Endothelial cell of umbilical vein (primary cell): ENCODE measurements around the gene PKNOX2. TPM values are rescaled to one million over a fixed set of nuclear protein-coding genes. Genes with fewer than 3 reads are reported as not detected.

ENCODE experiments used
- BruUV-seq: library from RNA; stranded (reverse); fragments of 400-500 nt; replicated peaks from 2 replicates; lab custom pipeline; 2021; lab: Mats Ljungman, UMichigan
- CTCF ChIA-PET: fragments of 300-600, 350-600 bp; sonication (Branson Sonifier 250); formaldehyde crosslinking; loops from one replicate; lab custom pipeline; 2021; ENCODE audit warnings: antibody characterized with exemption, inconsistent platforms; lab: Charles Lee
- POLR2A ChIA-PET: fragments of 300-600, 350-600 bp; sonication (Branson Sonifier 250); formaldehyde crosslinking; loops from one replicate; lab custom pipeline; 2021; ENCODE audit warnings: antibody characterized with exemption, inconsistent platforms; lab: Charles Lee
- DNase-seq: peaks from one replicate; pipeline ENCODE4 v3.0.0-alpha.2; 2011; ENCODE audit warnings: low read depth, low spot score
- FAIRE-seq: peaks from 2 replicates; lab custom pipeline; 2011; peaks lifted over from hg19 to GRCh38; lab: Jason Lieb, UNC
- H2AFZ ChIP-seq: 2 replicates; pipeline ENCODE4 v1.6.0; 2012; ENCODE audit warnings: low read depth, low read length, control low read depth, inconsistent platforms
- H3K27ac ChIP-seq: 2 replicates; pipeline ENCODE4 v1.5.1; 2011; ENCODE audit warnings: low read depth, mild to moderate bottlenecking, control low read depth, low read length, moderate library complexity; ENCODE audit not compliant: insufficient read depth
- H3K27me3 ChIP-seq, 2 experiments: 2 replicates each; pipeline versions ENCODE4 v1.6.0 to v1.6.1; 2011; ENCODE audit warnings: low read length in 2 of 2, mixed read lengths in 1 of 2; ENCODE audit not compliant: control insufficient read depth in 2 of 2, insufficient read depth in 2 of 2
- H3K36me3 ChIP-seq, 2 experiments: 2 replicates in 1 of 2; 3 replicates in 1 of 2; pipeline ENCODE4 v1.5.1; 2011; ENCODE audit warnings: low read length in 2 of 2, mild to moderate bottlenecking in 1 of 2, moderate library complexity in 1 of 2; ENCODE audit not compliant: control insufficient read depth in 2 of 2, insufficient read depth in 2 of 2; ENCODE audit errors: extremely low read depth in 1 of 2
- H3K4me1 ChIP-seq: 3 replicates; pipeline ENCODE4 v1.5.1; 2011; ENCODE audit warnings: mild to moderate bottlenecking, low read length; ENCODE audit not compliant: control insufficient read depth, insufficient read depth; ENCODE audit errors: extremely low read depth
- H3K4me2 ChIP-seq: 2 replicates; pipeline ENCODE4 v1.6.1; 2011; ENCODE audit warnings: low read length, control low read depth, mixed read lengths; ENCODE audit not compliant: insufficient read depth
- H3K4me3 ChIP-seq, 3 experiments: fragments of 200-600 bp in 1 of 3; sonication (generic), shearing (Covaris generic) in 1 of 3; replicated peaks in 1 of 3; 2 replicates each; pipeline ENCODE4 v1.5.1; 2011 to 2016; ENCODE audit warnings: control low read depth in 3 of 3, low read length in 3 of 3, mild to moderate bottlenecking in 2 of 3, inconsistent platforms in 1 of 3, low read depth in 1 of 3, moderate library complexity in 1 of 3; ENCODE audit not compliant: insufficient read depth in 1 of 3
- H3K79me2 ChIP-seq: 2 replicates; pipeline ENCODE4 v1.6.0; 2012; ENCODE audit warnings: low read length, inconsistent platforms; ENCODE audit not compliant: control insufficient read depth, insufficient read depth
- H3K9ac ChIP-seq: replicated peaks from 2 replicates; pipeline ENCODE3; 2011; ENCODE audit warnings: low read length, control low read depth; ENCODE audit not compliant: insufficient read depth; ENCODE audit errors: extremely low read depth
- H3K9me1 ChIP-seq: replicated peaks from 3 replicates; pipeline ENCODE4 v1.6.0; 2011; ENCODE audit warnings: mild to moderate bottlenecking, low read length; ENCODE audit not compliant: control insufficient read depth, insufficient read depth; ENCODE audit errors: extremely low read depth
- H3K9me3 ChIP-seq: replicated peaks from 2 replicates; pipeline ENCODE4 v1.5.1; 2012; ENCODE audit warnings: low read length, inconsistent platforms; ENCODE audit not compliant: control insufficient read depth, insufficient read depth
- H4K20me1 ChIP-seq: replicated peaks from 2 replicates; pipeline ENCODE3; 2011; ENCODE audit warnings: mild to moderate bottlenecking, low read length; ENCODE audit not compliant: control insufficient read depth, insufficient read depth; ENCODE audit errors: extremely low read depth
- CTCF ChIP-seq, 2 donors: IDR thresholded peaks; 1 replicate in 1 of 2; 2 replicates in 1 of 2; pipeline ENCODE4 v1.5.1; 2011; ENCODE audit warnings: low read length in 2 of 2, mild to moderate bottlenecking in 2 of 2, moderate library complexity in 2 of 2, control low read depth in 1 of 2, inconsistent platforms in 1 of 2, low read depth in 1 of 2; ENCODE audit not compliant: insufficient read depth in 1 of 2; ENCODE audit errors: extremely low read depth in 1 of 2
- EZH2 ChIP-seq: IDR thresholded peaks from 2 replicates; pipeline ENCODE4 v1.6.1; 2012; ENCODE audit warnings: borderline replicate concordance, low read depth, mild to moderate bottlenecking, moderate library complexity, low read length, inconsistent platforms; ENCODE audit not compliant: severe bottlenecking
- FOS ChIP-seq: IDR thresholded peaks from 2 replicates; pipeline ENCODE4 v1.6.1; 2011; ENCODE audit warnings: mild to moderate bottlenecking, low read length, moderate library complexity, borderline replicate concordance; ENCODE audit not compliant: insufficient read depth
- GATA2 ChIP-seq: IDR thresholded peaks from 2 replicates; pipeline ENCODE4 v1.7.0; 2011; ENCODE audit warnings: low read depth, mild to moderate bottlenecking, moderate library complexity, mixed read lengths, low read length; ENCODE audit not compliant: insufficient read length, insufficient read depth
- JUN ChIP-seq: IDR thresholded peaks from 2 replicates; pipeline ENCODE4 v1.6.1; 2011; ENCODE audit warnings: borderline replicate concordance, low read depth; ENCODE audit not compliant: insufficient read length, insufficient read depth
- MAX ChIP-seq: IDR thresholded peaks from 2 replicates; pipeline ENCODE4 v1.6.1; 2011; ENCODE audit not compliant: insufficient read depth, insufficient read length
- MYC ChIP-seq: IDR thresholded peaks from one replicate; pipeline ENCODE4 v1.6.1; 2011; ENCODE audit warnings: mild to moderate bottlenecking, low read depth, low read length
- POLR2A ChIP-seq: IDR thresholded peaks from 2 replicates; pipeline ENCODE4 v1.6.1; 2012; ENCODE audit warnings: low read depth, mild to moderate bottlenecking, control low read depth, low read length
- POLR2AphosphoS5 ChIP-seq: IDR thresholded peaks from 2 replicates; pipeline ENCODE4 v1.6.1; 2012; ENCODE audit warnings: low read depth, mild to moderate bottlenecking, control low read depth, low read length, moderate library complexity; ENCODE audit not compliant: insufficient read depth
- dilution Hi-C: fragments of 300-500 bp; cut with MboI; formaldehyde crosslinking; loops from one replicate; pipeline ENCODE4 v1.15.0; 2019; ENCODE audit warnings: low sequenced_read_pairs; ENCODE audit not compliant: extremely low pct_ligation_motif_present
- intact Hi-C: fragments of 100-400 bp; cut with micrococcal nuclease; formaldehyde crosslinking; loops from one replicate; pipeline ENCODE4 v1.10.0; 2022
- polyA plus RNA-seq, 4 experiments: library from polyadenylated mRNA; depleted of rRNA in 3 of 4; stranded (reverse) in 3 of 4; unstranded in 1 of 4; fragments of >200 nt; gene quantifications; 2 replicates each; pipeline versions ENCODE4 v1.2.1 to v1.2.3, GENCODE V29; 2011 to 2012; ENCODE audit warnings: missing spikeins in 1 of 4
- total RNA-seq: library from RNA; stranded (reverse); gene quantifications from 2 replicates; pipeline ENCODE4 v1.2.3, GENCODE V29; 2021

Gene PKNOX2
- total and polyA plus RNA-seq, 2 donors (not counting 3 experiments of a cell fraction or from before 2014, with no cell fraction given), result 0.11 to 0.91 TPM

- Histone ChIP-seq H3K4me2 (no peak overlapping the region), H3K27ac (no peak overlapping the region), H3K4me1 (no peaks in the 10 kb centered on the region), H3K9me3 (no peaks in the 10 kb centered on the region), H4K20me1 (no peaks in the 10 kb centered on the region), H3K9me1 (no peaks in the 10 kb centered on the region), H3K79me2 (no peaks in the 10 kb centered on the region), H3K36me3 (no peaks in the 10 kb centered on the region), H3K27me3 (peaks cover 3 to 8% of the 10 kb centered on the region in 2 experiments), H3K4me3 (no peak overlapping the region), H2AFZ (no peak overlapping the region), H3K9ac (no peak overlapping the region)
- DNase-seq (no peak), FAIRE-seq (no peak)
- ChIA-PET CTCF (interaction anchor here (0.9 to 5.1 kb wide), 5 partner anchors 28 to 286 kb away, joined by 3 to 28 read pairs (median 7); no protein-coding TSS in a partner anchor), POLR2A (no interaction called here)
- intact Hi-C loops (no loop called here), dilution Hi-C loops (no loop called here)
- TF ChIP-seq MAX (no peak), JUN (no peak), POLR2AphosphoS5 (no peak), CTCF (IDR thresholded peaks at IDR 0.05; ENCODE audit: extremely low read depth in 1 of 2, insufficient read depth in 1 of 2, low read depth in 1 of 2, low read length in 2 of 2) (no peak), POLR2A (no peak), FOS (no peak), GATA2 (no peak), EZH2 (no peak), MYC (no peak)
- BruUV-seq, result no TSS peak
Observed at GRCh38 chr11:125256541-125257189, 92.1 kb downstream of the PKNOX2 start.
